ENCODE measurements around the gene USP16.
"Not testable (repeated sequence)": the region's sequence is repeated elsewhere in the genome, so short reads cannot be mapped to it uniquely, and the experiment has no call there.

The USP16 gene

DNA sequence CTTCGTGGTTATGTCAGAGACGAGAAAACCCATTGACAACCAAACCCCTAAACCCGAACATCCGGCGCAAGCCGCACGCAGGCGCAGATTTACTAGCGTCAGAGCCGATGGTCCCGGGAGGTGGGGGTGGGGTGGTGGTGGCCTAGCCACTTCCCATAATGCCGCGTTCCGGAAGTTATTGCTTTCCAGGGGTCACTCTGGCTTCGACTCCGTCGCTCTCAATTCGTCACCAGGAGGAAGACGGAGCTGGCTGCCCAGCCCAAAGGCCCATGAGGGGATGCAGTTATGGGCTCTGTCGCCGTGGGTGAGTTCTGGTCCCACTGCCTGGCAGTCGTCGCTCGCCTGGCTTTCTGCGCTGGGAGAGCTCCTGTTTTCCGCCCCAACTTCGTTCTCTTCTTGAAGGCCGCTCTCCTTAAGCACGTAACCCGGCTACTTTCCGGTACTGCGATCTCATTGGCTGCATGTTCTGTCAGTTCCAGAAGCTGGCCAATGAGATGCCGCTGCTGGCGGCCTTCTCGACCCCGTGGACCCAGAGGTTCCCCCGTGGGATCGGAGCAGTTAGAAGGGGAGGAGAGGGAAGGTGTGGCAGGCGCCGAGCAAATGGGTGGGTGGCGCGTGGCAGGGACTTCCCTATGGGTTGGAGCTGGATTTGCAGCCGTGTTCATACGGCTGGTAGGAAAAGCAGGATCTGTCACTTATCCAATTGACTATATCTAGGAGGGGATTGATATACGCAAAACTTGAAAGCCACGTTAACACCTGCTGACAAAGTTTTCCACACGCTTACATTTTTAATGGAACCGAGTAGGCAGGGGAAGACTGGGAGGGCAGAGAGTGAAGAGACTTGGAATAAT is at the start of gene USP16:
USP16 (plus strand) TSS at position 195 of the 854 bp plus-strand sequence. CDS start 3,246 bp downstream, outside the sequence.
- DNase-seq (ENCODE audit: low read depth), result peak; percentile 88

GRCh38 chr21:28975397-28975796 is 49.1 kb upstream of the USP16 start:
- no peak for DNase-seq (ENCODE audit: low read depth)

DNA sequence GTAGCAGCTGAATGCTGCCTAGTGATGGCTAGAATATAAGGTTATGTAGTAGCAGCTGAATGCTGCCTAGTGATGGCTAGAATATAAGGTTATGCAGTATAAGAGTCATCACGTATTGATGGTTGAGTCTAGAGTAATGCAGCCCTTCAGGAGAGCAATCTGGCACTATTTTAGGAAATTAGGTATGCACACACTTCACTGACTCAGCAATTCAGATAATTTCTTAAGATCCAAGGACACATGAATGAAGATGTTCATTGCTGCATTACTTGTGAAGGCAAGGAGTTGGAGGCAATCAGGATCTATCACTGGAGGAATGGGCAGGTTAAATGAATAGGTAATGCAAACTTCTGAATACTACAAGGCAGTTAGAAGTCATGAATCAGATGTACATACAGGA is 45.4 kb upstream of the USP16 start:
- DNase-seq (ENCODE audit: low read depth), result no peak

DNA sequence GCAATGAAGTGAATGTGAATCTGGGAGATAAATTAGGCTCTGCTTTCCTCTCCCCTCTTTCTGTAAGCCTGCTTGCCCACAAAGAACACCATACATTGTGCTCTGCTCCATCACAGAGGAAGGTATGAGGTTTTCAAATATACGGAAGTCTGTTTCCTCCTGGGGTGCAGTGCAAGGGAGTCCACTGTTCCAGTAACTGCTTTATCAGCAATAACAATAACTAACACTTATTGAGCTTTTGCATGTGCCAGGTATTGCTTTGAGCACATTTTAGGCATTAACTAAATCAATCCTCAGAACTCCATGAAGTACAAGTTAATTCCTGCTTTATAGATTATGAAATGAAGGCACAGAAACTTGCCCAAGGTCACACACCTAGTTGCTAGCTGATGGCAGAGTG is 41.8 kb upstream of the USP16 start:
- no peak for DNase-seq (ENCODE audit: low read depth)

GRCh38 chr21:28986677-28987076 is 37.8 kb upstream of the USP16 start:
- no peak for DNase-seq (ENCODE audit: low read depth)

DNA sequence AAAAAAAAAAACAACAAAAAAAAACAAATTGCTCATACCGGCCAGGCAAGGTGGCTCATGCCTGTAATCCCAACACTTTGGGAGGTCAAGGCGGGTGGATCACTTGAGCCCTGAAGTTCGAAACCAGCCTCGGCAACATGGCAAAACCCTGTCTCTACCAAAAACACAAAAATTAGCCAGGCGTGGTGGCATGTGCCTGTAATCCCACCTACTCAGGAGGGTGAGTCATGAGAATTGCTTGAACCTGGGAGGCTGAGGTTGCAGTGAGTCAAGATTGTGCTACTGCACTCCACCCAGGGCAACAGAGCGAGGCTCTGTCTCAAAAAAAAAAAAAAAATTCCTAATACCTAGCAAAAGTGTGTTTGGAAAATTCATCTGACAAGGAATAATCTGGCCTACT is 36.3 kb upstream of the USP16 start:
- not testable (repeated sequence) for DNase-seq (ENCODE audit: low read depth)

DNA sequence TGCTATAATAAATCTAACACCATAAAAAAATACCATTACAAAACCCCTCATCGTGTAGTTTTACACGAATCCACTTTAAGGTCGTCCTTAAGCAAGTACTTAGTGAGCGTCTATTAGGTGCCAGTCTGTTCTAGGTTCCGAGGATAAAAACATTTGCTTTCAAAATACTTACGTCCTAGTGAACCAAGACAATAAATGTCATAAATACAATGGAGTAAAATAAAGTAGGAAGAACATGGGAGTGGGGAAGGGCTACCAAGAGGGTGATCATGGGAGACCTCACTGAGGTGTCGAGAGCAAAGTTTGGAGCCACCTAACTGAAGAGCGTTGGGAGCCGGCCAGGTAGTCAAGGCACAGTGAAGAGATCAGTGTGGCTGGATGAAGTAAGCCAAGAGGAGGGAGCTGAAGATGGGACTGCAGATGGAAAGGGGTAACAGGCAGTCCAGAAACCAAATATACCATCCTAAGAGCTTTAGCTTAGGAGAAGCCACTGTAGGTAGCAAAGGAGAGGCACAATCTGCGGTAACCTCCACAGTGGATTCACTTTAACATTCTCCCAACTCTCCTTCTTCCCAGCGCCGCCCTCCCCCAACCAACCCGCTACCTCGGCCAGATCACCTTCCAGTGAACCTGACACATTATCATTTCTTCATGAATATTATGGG is 32.5 kb upstream of the USP16 start:
- no peak for DNase-seq (ENCODE audit: low read depth)

GRCh38 chr21:28992526-28993292 is 31.8 kb upstream of the USP16 start, which contains the start of gene LTN1:
Gene LTN1 (minus strand): TSS chr21:28992877. CDS start chr21:28992805, 72 bp downstream.
- peak; percentile 96 for DNase-seq (ENCODE audit: low read depth)

GRCh38 chr21:28993293-28993629 is 31.2 kb upstream of the USP16 start:
- DNase-seq (ENCODE audit: low read depth), result no peak

GRCh38 chr21:29002442-29003144 is 21.9 kb upstream of the USP16 start:
- peak; percentile 90 for DNase-seq (ENCODE audit: low read depth)

DNA sequence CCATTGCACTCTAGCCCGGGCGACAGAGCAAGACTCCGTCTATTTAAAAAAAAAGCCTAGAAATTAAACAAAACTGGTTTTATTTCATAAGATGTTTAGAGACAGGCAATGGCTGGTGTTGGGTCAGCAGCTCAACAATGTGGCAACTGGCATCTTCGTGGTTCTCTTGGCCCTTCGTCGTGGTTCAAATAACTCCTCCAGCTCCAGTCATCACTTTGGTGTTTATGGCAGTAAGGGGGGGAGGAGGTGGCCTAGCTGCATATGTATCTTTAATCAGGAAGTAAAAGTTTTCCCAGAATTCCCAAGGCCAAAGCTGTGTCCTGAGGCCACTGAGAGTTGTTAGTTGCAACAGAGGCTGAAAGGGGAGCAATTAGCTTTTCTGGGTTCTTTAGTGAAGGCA is 18.8 kb upstream of the USP16 start:
- no peak for DNase-seq (ENCODE audit: low read depth)

DNA sequence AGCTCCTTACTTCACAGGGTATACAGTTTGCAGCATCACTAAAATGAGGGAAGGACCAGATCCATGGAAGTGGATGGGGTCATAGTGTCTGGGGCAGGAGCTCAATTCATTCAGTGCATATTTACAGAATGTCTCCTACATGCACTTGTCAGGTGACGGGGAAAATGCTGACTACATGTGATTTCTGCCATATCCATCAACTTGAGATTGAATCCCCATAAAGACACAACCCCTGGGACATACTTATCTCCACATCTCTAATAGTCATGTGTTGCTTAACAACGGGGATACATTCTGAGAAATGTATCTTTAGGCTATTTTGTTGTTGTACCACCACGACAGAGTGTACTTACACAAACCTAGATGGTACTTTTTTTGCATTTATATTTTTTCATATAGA is 17.3 kb upstream of the USP16 start:
- no peak for DNase-seq (ENCODE audit: low read depth)

DNA sequence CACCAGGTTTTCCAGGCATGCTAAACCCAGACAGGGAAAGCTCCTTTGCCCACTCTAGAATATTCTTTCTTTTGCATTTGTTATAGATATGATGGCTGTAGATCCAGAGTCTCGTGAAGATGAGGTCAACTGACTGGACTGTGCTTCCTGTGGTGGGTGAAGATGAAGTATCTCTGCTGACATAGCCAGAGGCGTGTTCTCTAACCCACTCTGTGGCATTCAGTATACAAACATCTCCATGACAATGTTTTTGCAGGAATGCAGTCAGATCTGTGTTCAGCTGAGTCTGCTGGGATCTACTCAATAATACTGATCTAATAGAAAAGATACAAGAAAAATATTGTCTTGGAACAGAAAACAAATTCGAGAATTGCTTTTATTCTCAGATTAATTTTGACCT is 16.7 kb upstream of the USP16 start:
- DNase-seq (ENCODE audit: low read depth), result no peak

DNA sequence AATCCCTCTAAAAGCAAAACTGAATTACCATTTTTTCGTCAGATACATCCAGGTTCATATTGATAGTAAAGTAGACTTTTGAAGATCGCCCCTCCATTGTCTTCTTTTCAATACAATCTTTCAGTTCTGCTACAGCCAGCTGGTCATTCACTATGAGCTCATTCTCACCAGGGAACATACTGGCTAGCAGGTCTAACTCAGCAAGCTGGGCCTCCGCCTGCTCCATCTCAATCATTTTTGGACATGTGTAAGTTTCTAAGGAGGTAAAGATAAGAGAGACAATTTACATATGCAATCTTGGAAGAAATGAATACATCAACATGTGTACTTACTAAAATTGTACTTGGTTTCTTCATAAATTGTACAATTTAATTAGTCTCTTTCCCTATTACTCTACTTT is 16.1 kb upstream of the USP16 start:
- DNase-seq (ENCODE audit: low read depth), result no peak

DNA sequence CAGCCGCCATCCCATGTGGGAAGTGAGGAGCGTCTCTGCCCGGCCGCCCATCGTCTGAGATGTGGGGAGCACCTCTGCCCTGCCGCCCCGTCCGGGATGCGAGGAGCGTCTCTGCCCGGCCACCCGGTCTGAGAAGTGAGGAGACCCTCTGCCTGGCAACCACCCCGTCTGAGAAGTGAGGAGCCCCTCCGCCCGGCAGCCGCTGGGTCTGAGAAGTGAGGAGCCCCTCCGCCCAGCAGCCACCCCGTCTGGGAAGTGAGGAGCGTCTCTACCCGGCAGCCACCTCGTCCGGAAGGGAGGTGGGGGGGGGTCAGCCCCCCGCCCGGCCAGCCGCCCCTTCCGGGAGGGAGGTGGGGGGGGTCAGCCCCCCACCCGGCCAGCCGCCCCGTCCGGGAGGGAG is 13.2 kb upstream of the USP16 start:
- DNase-seq (ENCODE audit: low read depth), result not testable (repeated sequence)

GRCh38 chr21:29017639-29018237 is 6.7 kb upstream of the USP16 start:
- no peak for DNase-seq (ENCODE audit: low read depth)

GRCh38 chr21:29018540-29018939 is 5.9 kb upstream of the USP16 start:
- DNase-seq (ENCODE audit: low read depth), result no peak

- no peak for DNase-seq (ENCODE audit: low read depth)
Measured at GRCh38 chr21:29022166-29022565, 2.3 kb upstream of the USP16 start.

DNA sequence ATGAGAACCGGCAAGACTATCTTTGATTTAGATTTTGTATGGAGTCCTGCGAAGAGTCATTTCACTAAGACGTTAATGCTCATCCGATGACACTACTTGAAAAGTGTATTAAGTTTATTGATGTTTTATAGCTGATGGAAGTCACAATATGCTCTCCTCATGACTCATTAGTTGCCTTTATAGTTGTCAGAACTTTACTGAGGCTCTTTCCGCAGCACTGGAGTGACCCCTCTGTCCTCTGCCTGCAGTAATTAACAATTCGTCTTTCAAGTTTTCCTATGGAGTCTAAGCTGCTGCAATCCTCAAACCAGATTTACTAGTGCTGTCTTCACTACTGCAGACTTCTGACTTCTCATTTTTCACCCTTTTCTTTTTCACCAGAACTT is 853 bp downstream of the USP16 start:
- DNase-seq (ENCODE audit: low read depth), result no peak

DNA sequence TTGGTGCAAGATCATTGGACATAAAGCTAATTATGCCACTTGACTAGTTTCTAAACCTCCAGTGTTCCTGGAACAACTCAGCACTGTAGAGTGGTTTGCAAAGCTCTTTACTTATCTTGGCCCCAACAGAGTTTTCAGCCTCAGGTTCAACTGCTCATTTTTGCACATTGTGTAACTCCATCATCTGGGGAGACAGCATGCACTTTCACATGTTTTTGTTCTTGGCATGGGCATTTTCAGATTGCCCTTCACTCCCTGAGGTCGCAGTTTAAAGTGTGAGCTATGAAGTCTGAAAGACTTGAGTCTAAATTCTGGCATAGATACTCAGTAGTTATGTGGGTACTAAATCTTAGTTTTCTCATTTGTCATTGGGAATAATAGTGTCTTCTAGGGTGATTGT is 5.1 kb downstream of the USP16 start:
- no peak for DNase-seq (ENCODE audit: low read depth)

DNA sequence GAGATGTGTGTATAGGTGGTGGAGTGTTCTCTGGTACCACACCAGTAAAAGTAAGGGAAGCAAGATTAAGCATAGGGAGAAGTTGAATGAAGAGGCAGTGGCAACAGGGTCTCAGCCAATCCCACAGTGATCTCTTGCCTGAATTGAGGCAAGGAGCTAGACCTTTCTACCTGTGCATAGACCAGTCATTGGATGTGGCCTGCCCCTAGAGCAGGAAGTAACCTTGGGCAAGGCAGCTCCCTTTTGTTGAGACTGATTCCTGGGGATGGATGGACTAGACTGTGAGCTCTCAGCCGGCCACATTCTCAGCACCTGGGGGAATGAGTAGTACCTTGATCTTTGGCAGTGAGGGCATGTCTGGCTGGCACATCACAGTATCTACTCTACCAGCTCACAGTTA is 6.4 kb downstream of the USP16 start:
- DNase-seq (ENCODE audit: low read depth), result no peak

GRCh38 chr21:29033301-29033700 is 8.8 kb downstream of the USP16 start:
- no peak for DNase-seq (ENCODE audit: low read depth)
